SK-N-MC (cell line): ENCODE results near the gene MEIG1.

Experiments
- EZH2 ChIP-seq: fragments of 200-600 bp; sonication (generic); IDR thresholded peaks from one replicate; pipeline ENCODE4 v1.6.1; 2017; ENCODE audit warnings: antibody characterized with exemption
- FOXP2 ChIP-seq: optimal IDR thresholded peaks from 2 replicates; pipeline ENCODE3; 2011; ENCODE audit warnings: mild to moderate bottlenecking, moderate library complexity; ENCODE audit not compliant: insufficient read depth; ENCODE audit errors: extremely low read length, control extremely low read depth
- POLR2AphosphoS5 ChIP-seq: IDR thresholded peaks from 2 replicates; pipeline ENCODE4 v1.6.1; 2012; ENCODE audit warnings: mild to moderate bottlenecking, low read depth, low read length, borderline replicate concordance

DNA sequence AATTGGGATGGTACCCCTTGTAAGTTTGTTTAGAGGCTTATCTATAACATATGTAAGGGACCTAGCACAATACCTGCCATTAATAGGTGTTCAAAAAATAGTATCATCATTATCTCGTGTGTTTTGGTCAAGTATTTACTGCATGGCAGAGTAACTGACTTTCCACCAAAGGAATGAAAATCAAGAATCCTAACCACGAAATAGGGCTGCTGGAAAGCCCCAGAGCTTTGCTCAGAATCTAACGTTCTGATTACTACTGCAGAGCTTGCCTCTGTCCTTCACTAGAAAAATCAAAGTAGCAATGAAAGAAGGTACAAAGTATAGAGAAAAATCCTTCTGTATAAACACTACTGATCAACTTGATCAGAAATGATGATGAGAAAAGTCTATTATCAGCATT, 40.2 kb upstream of the MEIG1 start:
- TF ChIP-seq EZH2 (no peak), POLR2AphosphoS5 (no peak), FOXP2 (no peak)
